WI38 (cell line): Measurements from ENCODE around the gene ESYT2.

ENCODE experiments used
- H3K4me3 ChIP-seq: 2 replicates; pipeline ENCODE4 v1.5.1; 2011; ENCODE audit warnings: low read depth, mild to moderate bottlenecking, control low read depth, low read length
- TF ChIP-seq, protein P1 (sequence below): IDR thresholded peaks from 2 replicates; pipeline ENCODE4 v1.5.1; 2012; ENCODE audit warnings: low read depth, mild to moderate bottlenecking, control low read depth, low read length

The ESYT2 gene

DNA sequence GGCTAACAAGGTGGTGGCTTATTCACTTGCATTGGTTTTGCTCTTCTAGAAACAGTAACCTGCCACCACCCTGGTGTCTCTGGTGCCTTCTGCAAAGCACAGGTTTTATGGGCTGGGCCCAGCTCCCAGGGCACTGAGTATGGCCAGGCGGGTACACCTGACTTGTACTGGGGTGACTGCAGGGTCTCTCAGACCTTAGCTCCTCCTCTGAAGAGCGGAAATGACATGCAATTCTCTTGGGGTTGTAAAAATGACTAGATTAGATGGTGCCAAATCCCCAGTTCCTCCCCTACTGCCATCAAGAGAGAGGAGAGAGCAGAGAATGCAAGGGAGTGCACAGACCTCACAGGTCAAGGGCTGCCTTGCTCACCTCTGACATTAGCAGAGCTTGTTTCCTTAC lies 14.7 kb downstream of the ESYT2 start:
- no peak overlapping the region for H3K4me3 ChIP-seq
- TF ChIP-seq, protein P1, sequence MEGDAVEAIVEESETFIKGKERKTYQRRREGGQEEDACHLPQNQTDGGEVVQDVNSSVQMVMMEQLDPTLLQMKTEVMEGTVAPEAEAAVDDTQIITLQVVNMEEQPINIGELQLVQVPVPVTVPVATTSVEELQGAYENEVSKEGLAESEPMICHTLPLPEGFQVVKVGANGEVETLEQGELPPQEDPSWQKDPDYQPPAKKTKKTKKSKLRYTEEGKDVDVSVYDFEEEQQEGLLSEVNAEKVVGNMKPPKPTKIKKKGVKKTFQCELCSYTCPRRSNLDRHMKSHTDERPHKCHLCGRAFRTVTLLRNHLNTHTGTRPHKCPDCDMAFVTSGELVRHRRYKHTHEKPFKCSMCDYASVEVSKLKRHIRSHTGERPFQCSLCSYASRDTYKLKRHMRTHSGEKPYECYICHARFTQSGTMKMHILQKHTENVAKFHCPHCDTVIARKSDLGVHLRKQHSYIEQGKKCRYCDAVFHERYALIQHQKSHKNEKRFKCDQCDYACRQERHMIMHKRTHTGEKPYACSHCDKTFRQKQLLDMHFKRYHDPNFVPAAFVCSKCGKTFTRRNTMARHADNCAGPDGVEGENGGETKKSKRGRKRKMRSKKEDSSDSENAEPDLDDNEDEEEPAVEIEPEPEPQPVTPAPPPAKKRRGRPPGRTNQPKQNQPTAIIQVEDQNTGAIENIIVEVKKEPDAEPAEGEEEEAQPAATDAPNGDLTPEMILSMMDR = no peak

DNA sequence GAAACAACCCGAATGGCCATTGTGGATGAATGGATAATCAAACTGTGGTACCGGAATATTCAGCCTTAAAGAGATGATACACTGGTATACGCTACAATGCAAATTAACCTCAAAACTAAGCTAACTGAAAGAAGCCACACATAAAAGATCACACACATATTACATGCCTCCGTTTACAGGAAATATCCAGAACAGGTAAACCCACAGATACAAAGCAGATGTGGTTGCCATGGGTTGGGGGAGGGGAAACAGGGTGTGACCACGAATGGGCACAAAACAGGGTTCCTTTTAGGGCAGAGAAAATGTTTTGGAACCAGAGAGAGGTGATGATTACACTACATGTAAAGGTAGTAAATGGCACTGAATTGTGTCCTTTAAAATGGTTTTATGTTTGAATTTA lies 16.6 kb downstream of the ESYT2 start:
- TF ChIP-seq, protein P1 = no peak
- H3K4me3 ChIP-seq = no peak overlapping the region

DNA sequence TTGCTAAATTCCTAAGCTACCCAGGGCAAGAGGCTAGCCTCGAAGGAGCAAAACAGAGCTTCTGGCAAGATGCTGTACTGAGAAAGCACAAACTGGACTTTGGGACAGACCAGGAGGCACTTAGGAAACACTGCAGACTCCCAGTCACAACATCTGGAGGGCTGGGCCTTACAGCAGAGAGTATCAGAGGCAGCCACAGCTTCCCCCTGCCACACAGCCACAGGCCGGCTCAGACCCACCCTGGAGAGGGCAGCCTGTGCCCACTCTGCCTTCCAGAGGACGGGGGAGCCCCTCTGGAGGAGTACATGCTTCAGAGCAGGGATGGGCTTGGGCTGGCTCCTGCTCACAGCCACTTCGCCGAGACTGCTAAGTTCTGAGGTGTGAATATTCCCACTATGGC lies 17.4 kb downstream of the ESYT2 start:
- H3K4me3 ChIP-seq = no peak overlapping the region

DNA sequence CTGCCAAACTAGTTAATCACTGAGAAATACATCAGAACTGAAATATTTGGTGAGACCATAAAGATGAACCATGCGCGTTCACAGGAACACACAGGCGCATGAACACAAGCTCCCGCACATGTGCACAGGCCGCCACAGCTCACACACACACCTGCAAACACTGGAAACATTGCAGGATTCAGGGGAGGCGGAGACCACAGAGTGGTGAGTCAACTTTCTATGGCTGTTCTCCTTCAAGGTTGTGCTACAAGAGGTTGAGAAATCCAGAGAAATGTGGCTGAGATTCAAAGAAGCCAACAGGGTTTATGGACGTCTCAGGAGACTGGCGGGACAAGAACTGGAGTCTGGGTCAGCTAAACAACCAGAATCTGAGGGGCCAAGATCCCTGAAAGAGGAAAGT lies 17.8 kb downstream of the ESYT2 start:
- no peak overlapping the region for H3K4me3 ChIP-seq
- TF ChIP-seq, protein P1 = no peak

More for the DNA sequence above, 17.4 kb downstream of the ESYT2 start:
- TF ChIP-seq, protein P1 = no peak

DNA sequence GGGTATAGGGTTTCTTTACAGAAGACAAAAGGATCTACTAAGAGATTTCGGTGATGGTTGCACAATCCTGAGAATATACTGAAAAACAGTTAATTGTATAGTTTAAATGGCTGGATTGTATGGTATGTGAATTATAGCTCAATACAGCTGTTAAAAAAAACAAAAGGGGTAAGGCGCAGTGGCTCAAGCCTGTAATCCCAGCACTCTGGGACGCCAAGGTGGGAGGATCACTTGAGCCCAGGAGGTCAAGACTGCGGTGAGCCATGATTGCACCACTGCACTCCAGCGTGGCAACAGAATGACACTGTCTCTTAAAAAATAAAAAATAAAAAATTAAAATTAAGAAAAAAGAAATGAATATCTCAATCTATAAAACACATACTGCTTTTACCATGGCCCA lies 18.5 kb downstream of the ESYT2 start:
- TF ChIP-seq, protein P1 = no peak

DNA sequence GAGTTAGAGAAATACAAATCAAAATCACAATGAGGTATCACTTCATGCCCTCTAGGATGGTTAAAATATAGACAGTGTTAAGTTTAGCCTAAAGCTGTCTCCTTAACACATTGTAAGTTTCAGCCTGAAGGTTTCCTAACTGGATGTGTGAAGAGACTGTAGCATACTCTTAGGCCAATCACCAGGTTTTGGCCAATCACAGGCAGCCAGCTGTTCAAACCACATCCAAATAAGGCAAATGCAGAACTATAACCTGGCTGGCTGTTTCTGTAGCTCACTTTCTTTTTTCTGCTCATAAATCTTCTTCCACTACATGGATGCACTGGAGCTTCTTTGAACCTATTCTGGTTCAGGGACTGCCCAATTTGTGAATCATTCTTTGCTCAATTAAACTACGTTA lies 19.7 kb downstream of the ESYT2 start:
- no peak overlapping the region for H3K4me3 ChIP-seq
- TF ChIP-seq, protein P1 = no peak

More for the DNA sequence above, 18.5 kb downstream of the ESYT2 start:
- H3K4me3 ChIP-seq = no peak overlapping the region

DNA sequence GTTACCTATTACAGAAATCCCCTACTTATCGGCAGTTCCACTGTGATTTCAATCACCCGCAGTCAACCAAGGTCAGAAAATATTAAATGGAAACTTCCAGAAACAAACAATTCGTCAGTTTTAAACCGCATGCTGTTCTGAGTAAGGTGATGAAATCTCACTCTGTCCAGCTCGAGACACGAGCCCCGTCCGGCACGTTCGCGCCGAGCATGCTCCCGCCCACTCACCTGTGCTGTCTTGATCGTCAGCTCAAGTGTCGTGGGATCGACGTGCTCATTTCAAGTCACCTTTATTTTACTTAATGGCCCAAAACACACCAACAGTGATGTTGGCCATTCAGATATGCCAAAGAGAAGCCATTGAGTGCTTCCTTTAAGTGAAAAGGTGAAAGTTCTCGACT lies 21.2 kb downstream of the ESYT2 start:
- TF ChIP-seq, protein P1 = no peak
- no peak overlapping the region for H3K4me3 ChIP-seq
